HG03103 (cell line): Measurements from ENCODE around the gene OR3A3.

ENCODE experiments used
- ATAC-seq: cut with Tn5 transposase; IDR thresholded peaks from one replicate; pipeline ENCODE4 v1.9.1; 2021; ENCODE audit warnings: low read depth; ENCODE audit not compliant: unreplicated experiment

The OR3A3 gene

DNA sequence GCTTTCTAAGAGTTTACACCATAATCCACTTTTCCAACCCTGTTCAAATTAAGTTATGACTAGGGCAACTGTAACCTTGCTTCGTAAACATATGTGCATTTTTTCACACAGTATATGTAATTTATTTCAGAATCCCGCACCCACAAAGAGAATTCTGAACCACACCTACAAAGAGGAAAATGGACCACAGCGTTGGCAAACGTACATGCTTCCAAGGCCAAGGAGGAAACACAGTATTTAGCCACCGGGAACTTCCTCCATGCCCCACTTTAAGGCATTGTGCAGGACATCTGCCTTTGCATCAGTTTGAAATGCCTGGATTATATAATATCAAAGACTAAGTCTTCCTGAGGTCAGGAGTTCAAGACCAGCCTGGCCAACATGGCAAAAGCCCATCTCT lies 58.4 kb downstream of the OR3A3 start:
- no peak for ATAC-seq

DNA sequence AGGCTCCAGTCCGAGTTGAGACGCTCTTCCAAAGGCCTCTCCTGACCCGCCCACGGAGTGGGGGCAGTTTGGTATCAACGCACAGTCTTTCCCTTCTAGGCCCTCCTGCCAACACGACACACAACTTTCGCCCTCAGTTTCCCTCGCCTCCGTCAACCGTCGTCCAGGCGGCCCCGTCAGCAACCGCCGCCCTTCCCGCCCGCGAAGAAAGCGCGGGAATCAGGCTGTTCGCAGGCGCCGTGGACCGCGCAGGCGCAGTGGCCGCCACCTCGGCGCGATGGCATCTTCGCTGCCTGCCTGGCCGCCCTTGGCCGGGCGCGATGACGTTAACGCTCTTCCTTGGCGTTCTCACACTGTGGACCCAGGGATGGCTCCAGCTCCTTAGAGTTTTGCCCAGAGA lies 60.4 kb downstream of the OR3A3 start, which contains the start of gene SPATA22:
SPATA22 (minus strand) TSS at position 221 of the 400 bp plus-strand sequence. CDS start 2,494 bp downstream, outside the sequence.
- ATAC-seq: no peak

DNA sequence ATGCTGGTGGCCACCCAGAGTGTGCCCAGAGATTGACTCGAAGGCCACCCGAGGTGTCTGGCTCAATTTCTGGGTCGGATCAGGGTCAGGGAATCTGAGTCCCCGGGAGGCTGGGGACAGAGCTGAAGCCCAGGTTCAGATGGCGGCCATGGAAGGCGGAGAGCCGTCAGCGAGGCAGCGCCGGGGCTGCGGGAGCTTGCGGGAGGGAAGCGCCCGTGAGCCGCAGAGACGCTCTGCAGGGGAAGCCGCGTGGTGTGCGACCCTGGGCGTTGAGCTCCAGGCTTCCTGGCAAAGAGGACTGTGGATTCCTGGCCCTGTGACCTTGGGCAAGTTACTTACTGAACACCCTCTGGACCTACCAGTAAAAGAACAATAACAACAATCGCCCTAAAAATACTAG lies 61.0 kb downstream of the OR3A3 start:
- no peak for ATAC-seq
